Epithelial cell of esophagus (primary cell): ENCODE measurements around the gene SKAP1.

Experiments
- DNase-seq: peaks from one replicate; pipeline ENCODE4 v3.0.0; 2010; ENCODE audit warnings: low read depth
- H3K4me3 ChIP-seq: 2 replicates; pipeline ENCODE4 v1.5.1; 2011; ENCODE audit warnings: mild to moderate bottlenecking, low read length, control low read depth
- TF ChIP-seq, protein P1 (sequence below): IDR thresholded peaks from 2 replicates; pipeline ENCODE4 v1.5.1; 2011; ENCODE audit warnings: low read depth, mild to moderate bottlenecking, low read length, control low read depth, inconsistent platforms; ENCODE audit not compliant: insufficient read depth; ENCODE audit errors: missing control alignments

The SKAP1 gene

DNA sequence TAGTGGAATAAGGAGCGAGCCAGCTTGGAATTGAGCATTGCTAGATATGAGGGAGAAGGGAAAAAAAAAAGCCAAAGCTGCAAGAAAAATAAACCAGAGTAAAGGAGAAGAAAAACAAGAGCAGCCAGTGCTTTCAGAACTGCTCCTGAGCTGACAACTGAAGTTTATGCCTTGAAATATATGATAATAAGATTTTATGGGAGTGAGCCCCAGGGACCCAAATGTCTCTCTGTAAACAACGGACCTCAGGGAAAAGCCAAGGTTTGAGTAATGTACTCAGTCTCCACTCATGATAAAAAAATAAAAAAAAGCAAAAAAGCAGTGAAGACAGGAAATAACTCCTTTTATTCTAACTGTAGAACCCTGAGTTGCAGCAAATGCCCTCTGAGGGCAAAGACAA lies 189.9 kb downstream of the SKAP1 start:
- TF ChIP-seq, protein P1, sequence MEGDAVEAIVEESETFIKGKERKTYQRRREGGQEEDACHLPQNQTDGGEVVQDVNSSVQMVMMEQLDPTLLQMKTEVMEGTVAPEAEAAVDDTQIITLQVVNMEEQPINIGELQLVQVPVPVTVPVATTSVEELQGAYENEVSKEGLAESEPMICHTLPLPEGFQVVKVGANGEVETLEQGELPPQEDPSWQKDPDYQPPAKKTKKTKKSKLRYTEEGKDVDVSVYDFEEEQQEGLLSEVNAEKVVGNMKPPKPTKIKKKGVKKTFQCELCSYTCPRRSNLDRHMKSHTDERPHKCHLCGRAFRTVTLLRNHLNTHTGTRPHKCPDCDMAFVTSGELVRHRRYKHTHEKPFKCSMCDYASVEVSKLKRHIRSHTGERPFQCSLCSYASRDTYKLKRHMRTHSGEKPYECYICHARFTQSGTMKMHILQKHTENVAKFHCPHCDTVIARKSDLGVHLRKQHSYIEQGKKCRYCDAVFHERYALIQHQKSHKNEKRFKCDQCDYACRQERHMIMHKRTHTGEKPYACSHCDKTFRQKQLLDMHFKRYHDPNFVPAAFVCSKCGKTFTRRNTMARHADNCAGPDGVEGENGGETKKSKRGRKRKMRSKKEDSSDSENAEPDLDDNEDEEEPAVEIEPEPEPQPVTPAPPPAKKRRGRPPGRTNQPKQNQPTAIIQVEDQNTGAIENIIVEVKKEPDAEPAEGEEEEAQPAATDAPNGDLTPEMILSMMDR = no peak
- no peak overlapping the region for H3K4me3 ChIP-seq
- no peak for DNase-seq

DNA sequence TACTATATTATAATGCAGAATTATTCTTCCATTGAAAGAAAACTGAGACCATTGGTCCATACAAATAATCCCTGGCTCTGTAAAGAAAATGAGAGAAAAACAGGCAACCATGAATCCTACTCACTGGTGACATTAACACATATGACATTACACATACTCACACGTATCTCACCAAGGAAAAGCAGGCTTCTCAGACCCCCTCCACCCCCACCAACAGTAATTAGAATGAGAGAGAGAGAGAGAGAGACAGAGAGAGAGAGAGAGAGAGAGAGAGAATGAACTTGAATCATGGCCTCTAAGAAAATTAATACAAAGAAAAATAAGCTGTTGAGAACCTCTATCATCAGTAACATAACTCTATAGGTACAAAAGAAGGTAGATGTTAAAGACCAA lies 190.4 kb downstream of the SKAP1 start:
- TF ChIP-seq, protein P1 = no peak
- H3K4me3 ChIP-seq = no peak overlapping the region
- no peak for DNase-seq

- TF ChIP-seq, protein P1 = no peak
- no peak overlapping the region for H3K4me3 ChIP-seq
- no peak for DNase-seq
Measured at GRCh38 chr17:48238933-48239602, 190.9 kb downstream of the SKAP1 start.

GRCh38 chr17:48237456-48237855 lies 192.6 kb downstream of the SKAP1 start:
- TF ChIP-seq, protein P1 = no peak
- no peak for DNase-seq
- no peak overlapping the region for H3K4me3 ChIP-seq

DNA sequence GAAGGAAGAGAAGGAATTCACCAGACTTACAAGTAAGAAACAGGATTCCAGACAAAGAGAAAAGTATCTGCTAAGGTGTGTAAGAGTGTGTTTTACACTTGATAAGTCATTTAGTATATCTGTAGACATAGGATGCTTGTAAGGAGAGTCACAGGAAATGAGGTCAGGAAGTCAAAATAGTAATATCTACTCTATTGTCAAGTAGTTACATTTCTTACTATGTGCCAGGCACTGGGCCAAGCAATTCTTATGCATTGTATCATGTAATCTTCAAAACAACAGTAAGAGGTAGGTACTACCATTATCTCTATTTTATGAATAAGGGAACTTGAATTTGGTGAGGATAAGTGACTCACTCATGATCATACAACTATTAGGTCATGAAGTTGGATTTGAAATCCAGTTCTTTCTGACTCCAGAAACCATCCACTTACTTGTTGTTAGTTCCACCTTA lies 193.3 kb downstream of the SKAP1 start:
- TF ChIP-seq, protein P1 = no peak
- no peak overlapping the region for H3K4me3 ChIP-seq
- peak; percentile 98 for DNase-seq

DNA sequence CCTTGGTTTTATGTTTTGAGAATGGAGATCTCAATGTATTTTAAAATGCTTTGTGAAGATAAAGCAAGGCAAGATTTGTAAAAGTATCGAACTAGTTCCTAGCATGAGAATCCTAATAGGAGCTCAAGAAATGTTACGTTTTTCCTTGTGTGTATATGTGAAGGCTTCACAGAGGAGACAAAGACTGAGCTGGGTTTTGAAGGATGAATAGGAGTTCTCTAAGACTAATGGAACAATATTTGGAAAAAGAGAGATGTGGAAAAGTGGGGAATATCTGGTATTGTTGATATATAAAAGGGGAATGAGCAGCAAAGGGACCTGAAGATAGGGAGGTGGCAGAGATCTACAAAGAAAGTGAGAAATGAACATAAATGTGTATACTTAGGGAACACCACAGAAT lies 195.1 kb downstream of the SKAP1 start:
- DNase-seq = no peak
- TF ChIP-seq, protein P1 = no peak

More for the DNA sequence above, 195.1 kb downstream of the SKAP1 start:
- no peak overlapping the region for H3K4me3 ChIP-seq
